HG03066 (cell line): ENCODE measurements around the gene A1CF.

ENCODE experiments used
- ATAC-seq: cut with Tn5 transposase; IDR thresholded peaks from one replicate; pipeline ENCODE4 v1.9.1; 2021; ENCODE audit warnings: low read depth; ENCODE audit not compliant: unreplicated experiment

The A1CF gene

DNA sequence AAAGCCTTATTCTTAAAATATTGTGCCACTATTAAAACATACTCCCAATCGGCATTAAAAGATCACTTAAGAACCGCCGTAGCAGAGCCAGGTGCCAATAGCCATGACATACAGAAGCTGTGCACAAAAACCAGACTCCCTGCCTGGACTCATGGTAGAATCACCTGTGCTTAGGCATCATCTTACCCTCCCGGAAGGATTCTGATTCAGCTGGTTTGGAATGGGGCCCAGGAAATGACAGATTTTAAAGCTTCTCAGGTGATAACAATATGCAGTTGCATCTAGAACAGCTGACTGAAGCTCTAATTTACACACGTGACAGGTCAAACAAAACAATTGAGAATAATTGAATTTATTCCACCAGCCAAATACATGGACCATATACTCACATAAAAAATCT lies 10.7 kb downstream of the A1CF start:
- ATAC-seq, result no peak

DNA sequence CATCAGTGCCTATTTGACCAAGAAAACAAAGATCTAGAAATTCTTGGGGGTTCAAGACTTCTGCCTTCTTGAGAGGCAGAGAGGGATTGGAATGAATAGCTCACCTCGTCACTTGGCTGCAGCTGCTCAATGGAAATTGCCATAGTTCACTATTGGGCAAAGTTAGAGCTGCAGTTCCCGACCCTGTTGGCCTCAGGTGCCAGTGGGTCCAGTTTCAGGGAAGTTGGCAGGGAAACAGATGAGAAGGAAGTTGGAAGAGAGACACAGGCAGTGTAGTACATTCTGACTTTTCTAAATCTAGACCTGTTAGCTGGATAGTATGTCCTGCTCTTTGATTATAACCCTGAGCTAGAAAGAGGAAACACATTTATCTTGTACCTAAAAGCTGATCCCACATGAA lies 19.1 kb downstream of the A1CF start:
- ATAC-seq, result no peak

DNA sequence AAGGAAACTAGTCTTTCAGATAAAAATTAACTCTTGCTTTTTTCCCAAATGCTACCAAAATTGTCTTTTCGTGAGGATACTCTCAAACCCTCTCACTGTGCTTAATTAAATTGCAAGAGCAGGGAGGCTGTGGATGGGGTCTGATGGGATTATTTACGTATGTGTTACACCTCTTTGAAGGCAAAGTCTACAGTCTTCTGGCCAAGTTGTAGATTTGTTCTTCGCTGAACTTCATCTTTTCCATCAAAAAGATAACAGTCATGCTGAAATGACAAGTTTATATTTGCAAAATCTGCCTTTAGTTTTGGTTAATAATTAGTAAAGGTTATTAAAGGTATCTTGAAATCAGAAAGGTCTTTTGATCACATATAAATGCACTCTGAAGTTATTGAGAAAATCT lies 22.7 kb downstream of the A1CF start:
- ATAC-seq, result no peak

DNA sequence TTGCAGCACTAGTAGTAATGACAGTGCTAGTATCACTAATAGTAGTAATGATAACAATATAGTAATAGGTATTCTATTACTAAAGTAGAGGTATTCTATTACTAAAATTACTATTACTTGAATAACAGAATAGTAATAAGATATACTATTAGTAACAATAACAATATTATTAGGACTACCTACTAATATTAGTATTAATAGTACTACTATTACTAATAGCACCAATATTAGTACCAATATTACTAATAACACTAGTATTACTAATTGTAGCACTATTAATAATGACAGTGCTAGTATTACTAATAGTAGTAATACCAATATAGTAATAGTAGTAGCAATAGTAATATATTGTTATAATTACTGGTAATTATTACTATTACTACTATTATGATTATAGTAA lies 24.1 kb downstream of the A1CF start:
- no peak for ATAC-seq

DNA sequence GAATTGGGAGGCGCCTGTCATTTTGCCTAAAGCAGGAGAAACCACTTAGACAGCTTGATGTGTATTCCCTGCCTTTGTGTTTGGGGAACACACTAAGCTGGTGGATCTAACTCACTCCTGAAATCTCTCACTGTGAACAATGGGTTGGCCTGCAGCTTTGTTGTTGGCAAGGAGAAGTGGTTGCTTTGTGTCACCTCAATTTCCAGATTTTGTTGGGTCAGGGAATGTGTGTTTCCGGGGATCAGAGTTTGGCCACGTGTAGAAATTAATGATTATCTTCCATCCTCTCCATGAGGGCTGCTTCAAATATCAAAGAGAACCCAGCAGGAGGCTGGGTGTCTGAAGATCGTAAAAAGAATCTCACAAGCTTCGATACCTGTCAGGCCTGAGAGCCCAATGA lies 27.8 kb downstream of the A1CF start:
- ATAC-seq, result no peak

DNA sequence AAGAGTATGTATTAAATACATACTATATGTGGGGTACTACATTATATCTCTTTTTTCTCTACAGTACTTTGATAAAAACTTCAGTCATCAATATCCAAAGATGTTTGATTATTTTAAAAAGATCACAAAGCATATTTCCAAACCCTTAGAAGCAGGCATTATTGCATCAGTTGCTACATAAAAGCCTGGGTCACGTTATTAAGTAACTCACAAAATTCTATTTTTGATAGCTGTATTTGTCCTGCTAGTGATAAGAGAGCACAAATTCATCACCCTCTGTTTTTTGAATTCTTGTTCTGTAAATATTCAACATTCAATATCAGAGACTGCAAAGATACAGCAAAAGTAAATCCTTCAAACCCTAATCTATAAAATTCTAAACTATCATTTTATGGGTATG lies 30.0 kb downstream of the A1CF start:
- ATAC-seq, result no peak

DNA sequence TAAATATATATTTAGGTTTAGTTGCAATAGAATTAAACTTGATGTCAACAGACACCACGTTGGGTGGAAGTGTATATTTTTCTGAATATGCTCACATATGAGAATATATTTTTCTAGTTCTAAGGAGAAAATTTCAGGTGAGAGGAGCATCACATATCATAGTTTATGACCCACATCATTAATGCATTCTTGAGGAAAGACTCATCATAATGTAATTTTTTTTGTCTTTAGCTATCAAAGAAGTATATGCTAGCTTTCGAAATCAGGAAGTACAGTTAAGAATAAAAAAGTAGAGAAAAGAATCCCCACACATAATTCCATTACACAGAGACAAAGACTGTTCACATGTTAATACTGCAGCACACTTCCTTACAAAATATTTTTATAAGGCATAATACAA lies 30.4 kb downstream of the A1CF start:
- ATAC-seq, result no peak

DNA sequence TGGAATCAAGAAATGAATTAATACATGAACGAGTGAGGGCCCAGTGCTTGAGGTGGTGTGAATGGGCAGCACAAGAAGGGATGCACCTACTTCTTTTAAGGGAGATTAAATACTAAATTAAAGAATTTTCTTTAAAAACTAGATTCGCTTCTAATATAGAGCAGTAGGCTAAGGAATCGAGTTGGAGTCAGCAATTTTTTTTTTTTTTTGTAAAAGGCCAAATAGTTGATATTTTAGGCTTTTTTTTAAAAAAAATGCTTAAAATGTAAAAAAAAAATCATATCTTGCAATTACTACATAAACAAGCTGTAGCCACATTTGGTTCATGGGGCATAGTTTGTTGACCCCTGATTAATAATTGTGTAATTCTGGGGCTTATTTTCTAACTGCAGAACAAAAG lies 31.9 kb downstream of the A1CF start:
- no peak for ATAC-seq

DNA sequence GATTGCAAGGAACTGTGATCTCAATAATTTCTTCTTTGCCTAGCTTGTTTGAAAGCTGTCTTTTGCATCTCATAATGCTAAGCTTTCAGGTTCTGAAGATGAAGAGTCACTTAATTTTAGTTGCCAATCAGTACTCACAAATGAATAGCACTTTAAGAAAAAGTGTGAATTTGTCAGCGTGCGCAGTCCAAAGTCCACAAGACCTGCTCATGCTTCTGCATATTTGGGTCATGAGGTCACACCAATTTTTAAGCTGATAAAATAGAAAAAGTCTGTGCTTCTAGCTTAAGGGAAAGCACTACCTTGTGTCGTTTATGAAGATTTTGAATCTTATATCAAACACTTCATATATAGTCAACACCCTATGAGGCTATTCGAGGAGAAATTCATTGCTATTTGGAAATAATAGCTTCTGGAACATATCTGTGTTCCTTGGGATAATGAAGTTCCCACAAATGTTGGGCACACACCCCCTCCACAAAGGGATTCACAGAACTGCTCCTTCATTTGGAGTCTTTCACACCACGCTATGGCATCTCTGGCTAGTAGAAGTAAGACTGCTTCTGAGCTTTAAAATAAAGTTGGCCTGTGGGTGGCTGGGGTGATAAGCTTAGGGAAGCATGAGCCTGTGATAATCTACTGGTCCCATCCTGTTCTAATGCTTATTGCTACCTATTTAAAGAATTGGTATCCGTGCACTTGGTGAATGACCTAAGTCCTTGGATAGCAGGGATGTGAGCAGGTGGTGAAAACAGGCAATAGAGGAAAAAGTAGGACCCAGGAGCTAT lies 33.3 kb downstream of the A1CF start:
- no peak for ATAC-seq

DNA sequence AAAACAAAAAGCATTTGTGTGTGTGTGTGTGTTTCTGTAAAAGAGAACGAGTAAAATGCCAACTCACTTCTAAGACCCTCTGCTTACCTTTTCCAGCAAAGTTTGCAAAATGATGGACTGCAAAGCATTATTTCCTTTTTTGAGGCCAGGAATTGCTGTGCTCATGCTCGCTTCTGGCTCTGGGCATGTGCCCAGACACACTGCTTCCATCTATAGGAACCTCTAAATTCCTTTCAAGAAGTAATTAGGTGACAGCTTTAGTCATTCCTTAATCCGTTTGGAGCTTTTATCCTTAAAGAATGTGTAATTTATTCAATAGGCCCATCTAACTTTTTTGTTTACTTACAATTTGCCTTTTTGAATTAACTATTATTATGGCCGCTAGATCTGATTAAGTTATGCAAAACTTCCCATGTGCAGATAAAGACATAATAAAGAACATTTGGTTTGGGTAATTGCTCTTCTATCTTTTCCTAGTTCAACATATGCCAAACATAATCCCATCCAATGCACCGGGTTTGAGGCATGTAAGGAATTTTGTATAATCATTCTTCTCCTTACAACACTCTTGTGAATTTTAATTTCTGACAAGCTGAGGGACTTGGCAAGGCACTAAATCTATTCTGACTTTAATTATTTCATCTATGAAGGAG lies 34.7 kb downstream of the A1CF start:
- ATAC-seq, result no peak

DNA sequence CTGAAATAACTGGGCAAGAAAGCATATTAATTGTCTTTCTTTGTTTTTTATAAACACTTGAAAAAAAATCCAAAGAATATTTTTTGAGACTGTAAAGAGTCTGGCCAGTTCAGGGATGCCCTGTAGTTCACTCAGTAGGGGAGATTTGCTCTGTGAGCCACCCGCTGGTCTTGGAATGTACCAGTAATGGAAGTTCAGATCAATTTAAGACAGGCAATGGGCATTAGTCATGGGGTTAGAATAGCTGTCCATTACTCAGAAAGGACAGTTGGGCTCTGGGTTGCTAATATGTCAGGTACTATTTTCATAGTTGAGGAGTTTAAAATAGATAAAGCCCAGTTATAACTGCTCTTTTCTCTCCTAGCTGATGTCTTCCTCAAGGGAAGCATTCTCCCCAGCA lies 38.7 kb downstream of the A1CF start:
- no peak for ATAC-seq

DNA sequence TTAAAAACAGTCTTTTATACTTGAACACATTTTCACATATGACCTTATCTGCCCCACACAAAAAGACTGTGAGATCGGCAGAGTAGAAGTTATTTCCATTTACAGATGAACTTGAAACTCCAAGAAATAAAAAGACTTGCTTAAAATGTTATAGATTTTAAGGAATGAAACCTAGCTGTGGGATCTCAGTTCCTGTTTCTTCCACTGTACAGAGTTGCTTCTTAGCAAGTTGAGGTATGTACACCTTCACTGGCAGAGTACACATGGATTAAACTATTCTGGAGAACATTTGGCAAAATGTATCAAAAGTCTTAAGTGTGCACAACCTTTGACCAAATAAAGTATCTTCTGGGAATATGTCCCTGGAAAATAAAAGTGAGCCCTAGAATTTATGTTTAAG lies 48.3 kb downstream of the A1CF start:
- no peak for ATAC-seq

DNA sequence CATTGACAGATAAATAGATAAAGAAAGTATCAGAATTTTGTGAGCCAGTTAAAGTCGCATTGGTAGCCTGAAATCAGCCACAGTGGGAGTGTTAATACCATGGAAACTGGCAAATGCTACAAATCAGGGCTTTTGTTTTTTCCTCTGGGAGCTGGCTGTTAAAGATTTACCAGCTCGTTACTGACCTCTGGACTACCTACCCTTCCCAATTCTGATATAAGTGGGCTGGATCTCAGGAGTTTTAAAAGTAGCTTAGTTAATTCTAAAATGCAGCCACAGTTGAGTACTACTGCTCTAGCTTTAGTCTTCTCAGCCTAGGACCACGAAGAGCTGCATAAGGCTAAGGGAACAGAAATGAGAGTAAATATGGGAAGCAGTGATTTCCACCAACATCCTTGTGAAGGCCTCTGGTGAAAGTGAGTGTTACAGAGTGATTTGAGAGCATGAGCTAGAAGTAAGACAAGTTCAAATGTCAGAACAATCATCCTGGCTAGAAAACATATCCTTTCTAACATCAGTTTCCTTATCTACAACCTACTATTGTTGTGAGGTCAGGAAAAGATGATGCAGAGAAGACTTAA lies 53.2 kb downstream of the A1CF start:
- ATAC-seq, result no peak

DNA sequence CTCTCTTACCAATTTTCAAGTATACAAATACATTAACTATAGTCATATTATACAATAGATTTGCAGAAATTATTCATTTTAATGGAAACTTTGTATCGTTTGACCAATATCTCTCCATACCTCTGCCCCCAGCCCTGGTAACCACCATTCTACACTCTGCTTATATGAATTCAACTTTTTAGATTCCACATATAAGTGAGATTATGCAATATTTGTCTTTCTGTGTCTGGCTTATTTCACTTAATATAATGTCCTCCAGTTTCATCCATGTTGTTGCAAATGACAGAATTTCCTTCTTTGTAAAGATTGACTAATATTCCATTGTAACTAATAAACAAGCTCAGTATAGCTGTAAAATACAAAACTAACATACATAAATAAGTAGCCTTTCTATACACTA lies 55.4 kb downstream of the A1CF start:
- no peak for ATAC-seq

DNA sequence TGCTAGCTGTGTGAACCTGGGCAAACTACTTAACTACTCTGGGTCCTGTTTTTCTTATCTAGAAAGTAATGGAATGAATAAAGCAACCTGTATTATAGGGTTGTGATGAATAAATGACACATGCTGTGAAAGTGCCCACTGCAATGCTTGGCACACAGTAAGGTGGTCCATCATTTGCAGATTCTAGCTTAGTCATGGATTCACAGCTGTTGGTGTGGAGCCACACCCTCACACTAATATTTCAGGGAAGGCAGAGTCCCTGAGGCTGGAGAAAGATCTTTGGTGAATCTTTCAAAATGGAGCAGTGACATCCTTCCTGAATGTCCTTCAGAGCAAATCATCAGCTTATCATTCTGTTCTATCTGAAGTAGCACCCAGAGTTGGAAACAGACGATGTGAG lies 60.6 kb downstream of the A1CF start:
- no peak for ATAC-seq

DNA sequence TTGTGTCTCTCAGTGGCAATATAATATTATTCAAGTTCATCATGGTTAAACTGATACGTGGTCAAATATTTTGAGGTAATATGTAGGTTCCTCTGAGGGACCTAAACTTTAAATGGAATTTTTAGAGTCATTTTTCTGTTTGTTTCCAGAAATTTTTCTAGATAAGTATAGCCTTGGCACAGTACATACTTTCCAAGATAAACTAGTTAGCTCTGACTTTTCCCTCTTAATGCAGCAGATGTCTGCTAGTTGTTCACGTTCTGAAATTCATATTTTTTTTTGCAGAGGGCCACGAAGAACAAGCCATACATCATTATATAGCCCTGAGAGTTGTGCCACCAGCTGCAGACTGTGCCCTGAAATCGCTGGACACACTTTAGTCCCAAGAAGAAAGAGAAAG lies 61.6 kb downstream of the A1CF start:
- no peak for ATAC-seq

DNA sequence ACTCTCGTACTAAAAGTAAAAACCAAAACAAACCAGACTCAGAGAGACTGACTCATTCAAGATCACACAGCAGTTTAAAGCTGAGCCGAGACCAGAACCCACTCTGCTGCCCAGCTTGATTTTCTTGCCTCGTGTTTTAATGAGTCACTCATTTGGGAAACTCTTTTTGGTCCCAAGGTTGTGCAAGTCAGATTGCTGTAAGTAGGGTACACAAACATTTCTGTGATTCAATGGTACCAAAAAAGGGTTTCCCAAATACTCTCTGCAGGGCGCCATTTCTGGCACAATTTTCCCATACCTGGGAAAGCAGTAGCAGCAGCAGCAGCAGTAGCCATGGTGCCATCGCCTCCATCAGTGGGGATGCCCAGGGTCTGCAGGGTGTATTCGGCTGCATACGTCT lies 75.8 kb downstream of the A1CF start:
- ATAC-seq, result no peak

DNA sequence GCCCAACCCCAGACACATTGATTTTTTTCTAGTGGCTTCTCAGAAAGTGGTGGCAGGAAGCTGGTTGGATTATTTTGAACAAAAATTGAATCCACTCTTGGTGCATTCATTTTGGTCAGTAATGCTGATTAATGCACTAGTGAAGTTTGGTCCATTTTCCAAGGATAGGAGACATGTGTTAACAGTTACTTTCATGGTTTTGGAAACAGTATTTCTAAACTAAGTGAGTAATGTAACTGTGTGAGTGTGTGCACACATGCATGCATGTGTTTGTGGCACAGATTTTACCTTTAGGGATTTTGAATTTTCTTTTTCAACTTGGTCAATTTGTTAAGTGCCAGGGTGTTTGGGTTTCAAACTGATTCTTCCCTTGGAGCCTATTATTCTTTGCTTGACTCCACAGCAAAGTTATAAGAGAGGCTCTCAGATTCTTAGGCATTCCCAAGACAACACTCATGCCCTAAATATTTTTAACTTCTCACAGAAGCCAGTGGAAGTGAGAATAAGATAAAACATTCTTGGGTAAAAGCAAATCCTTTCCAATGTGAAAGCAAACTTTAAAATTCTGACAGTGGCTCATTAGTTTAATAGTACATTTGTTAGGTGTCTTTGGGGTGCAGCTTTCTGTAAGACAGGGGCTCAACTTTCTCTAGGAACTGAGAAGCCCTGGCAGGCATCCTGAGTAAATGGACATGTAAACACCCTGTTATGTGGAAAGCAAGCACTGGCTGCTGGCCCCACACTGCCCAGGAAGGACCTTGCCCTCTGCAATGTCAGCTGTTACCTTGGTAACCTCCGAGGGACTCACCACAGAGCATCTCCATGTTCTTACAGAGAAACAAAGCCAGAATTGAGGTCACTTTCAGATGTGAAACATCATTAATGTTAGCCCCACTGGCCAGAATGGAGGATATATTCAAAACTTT lies 77.3 kb downstream of the A1CF start:
- ATAC-seq, result no peak

DNA sequence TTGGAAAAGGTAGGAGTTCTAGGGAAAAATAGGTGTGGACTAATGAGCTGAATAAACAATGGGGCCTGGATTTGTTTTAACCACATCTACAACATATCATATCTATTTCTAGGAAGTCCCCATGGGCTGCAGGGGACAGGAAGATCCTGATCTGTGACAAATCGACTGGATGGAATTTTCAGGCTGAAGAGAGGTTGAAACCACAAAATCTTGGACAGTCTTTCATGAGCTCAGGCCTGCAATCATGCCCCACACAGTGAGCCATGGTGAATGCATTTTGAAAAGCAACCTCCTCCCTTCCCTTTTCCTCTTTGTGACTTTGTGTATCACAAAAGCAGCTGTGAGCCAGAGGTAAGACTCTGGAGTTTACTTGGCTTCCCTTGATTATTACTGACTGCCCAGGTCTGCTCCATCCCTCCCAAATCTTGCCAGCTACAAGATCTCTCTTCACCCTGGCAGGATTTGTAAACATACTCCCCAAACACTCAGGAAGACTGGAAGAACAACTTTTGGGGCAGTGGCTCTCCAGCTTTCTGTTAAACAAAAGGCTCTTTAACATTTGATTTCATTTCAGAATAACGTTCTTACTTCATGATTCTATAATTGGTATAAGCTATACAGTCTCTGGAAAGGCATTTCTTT lies 79.3 kb downstream of the A1CF start:
- ATAC-seq, result no peak

DNA sequence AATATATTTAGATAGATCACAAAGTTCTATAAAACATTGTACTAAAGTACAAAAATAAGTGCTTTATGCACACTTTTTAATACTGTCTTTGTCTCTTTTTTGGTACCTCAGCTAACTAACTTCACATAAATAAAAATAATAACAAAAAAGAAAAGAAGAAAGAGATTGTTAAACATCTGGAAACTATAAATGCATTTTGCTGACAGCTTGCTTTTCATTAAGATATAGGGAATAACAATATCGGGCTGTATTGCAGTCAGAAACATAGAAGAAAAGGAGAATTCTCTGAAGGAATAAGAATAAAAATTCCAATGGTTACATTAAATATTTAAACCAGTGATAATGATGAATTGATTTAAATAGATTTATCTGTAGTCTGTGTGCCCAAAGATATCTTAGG lies 85.8 kb downstream of the A1CF start:
- ATAC-seq, result no peak

DNA sequence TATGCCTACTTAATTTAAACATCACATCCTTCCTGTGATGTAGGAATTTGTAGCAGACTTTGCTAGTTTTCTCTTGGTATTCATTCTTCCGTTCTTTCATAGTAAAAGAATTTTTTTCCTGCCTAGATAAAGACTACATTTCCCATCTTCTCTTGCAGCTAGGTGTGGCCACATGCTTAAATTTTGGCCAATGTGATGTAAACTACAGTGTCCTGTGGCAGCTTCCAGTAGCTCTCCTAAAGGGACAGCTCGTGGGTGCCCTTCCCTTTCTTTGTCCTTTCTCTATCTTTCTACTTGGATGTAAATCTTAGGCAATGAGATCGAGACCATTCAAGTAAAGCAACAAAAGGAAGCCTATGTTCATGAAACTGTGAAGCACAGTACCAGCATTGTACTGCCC lies 87.1 kb downstream of the A1CF start:
- no peak for ATAC-seq
